ENCODE measurements around the gene MGP. TPM values are rescaled to one million over a fixed set of nuclear protein-coding genes. Genes with fewer than 3 reads are reported as not detected.

Gene MGP
- polyA plus RNA-seq, 1 of the 3 experiments (the other 2 are of a cell fraction) = 76.2 TPM

DNA sequence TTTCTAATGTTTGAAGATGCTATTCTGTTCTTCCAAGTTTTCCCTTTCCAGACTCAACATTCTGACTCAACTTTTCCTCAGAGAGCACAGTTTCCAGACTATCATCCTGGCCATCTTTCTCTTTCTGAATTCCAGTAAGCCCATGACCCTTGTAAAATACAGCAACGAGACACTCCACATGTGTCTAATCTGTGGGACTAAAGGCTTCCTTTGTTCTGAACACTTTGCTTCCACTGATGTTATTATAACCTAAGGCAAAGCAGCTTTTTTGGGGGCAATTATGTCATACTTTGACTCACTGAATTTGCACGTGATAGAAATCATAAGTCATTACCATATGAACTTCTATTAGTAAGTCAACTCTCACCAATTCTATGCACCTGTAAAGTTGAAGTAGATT, 36.0 kb downstream of the MGP start (continued):
- TF ChIP-seq RFX5 (IDR thresholded peaks at IDR 0.05; ENCODE audit: low read length) = no peak
- TF ChIP-seq FOXJ3 (CRISPR knock-in tag; IDR thresholded peaks at IDR 0.05) = no peak
- TF ChIP-seq GABPA (IDR thresholded peaks at IDR 0.05; ENCODE audit: low read depth) = no peak
- TF ChIP-seq SIN3A (IDR thresholded peaks at IDR 0.05; ENCODE audit: borderline replicate concordance, low read depth, low read length) = no peak
- no peak for TF ChIP-seq RAD21 (IDR thresholded peaks at IDR 0.05; ENCODE audit: low read length)
- TF ChIP-seq MXI1 (IDR thresholded peaks at IDR 0.05; ENCODE audit: low read depth, low read length) = no peak
- TF ChIP-seq TEAD4 (IDR thresholded peaks at IDR 0.05; ENCODE audit: borderline replicate concordance, insufficient read depth) = no peak

DNA sequence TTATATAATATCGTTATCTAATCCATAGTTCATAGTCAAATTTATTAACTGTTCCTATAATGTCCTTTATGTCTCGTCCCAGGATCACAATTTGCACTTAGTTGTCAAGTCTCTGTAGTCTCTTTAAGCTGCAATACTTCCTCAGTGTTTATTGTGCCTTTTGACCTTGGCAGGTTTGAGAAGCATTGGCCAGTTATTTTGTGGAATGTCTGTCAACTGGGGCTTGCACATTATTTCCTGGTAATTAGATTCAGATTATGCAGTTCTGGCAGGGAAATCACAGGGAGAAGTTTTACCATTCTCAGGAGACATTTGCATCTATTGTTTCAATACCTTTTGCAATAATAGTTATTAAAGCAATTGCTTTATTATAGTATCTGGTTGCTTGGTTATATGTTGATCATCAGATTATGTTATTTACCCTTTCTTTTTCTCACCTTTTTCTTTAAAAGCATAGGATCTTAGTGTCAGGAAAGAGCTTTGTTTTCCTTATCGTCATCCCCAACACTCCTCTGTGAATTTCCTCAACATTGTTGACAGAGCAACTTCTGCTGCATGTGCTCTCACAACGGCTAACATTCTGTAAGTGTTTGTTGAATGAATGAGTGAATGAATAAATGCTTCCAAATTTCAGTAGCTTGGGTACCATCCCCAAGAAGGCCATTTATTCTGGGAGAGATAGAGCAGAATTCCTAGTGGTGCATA, 38.6 kb downstream of the MGP start:
- no peak overlapping the region for H3K4me3 ChIP-seq (ENCODE audit: low read depth in 2 of 2, low read length in 1 of 2)
- DNase-seq = no peak
- no peaks in the 10 kb centered on the region for H3K79me2 ChIP-seq (ENCODE audit: insufficient read depth)

More for the DNA sequence above, 38.6 kb downstream of the MGP start:
- H4K20me1 ChIP-seq (ENCODE audit: insufficient read depth) = no peaks in the 10 kb centered on the region
- WGBS (ENCODE audit: low lambda C conversion rate) = 89% methylated on average over 4 of the region's 4 CpGs
- H3K4me2 ChIP-seq = no peak overlapping the region
- TF ChIP-seq NRF1 (IDR thresholded peaks at IDR 0.05; ENCODE audit: low read depth, low read length) = no peak
- TF ChIP-seq EZH2phosphoT487 (IDR thresholded peaks at IDR 0.05; ENCODE audit: borderline replicate concordance, low read depth) = no peak
- no peak for TF ChIP-seq TCF12 (IDR thresholded peaks at IDR 0.05)
- TF ChIP-seq, protein P1, sequence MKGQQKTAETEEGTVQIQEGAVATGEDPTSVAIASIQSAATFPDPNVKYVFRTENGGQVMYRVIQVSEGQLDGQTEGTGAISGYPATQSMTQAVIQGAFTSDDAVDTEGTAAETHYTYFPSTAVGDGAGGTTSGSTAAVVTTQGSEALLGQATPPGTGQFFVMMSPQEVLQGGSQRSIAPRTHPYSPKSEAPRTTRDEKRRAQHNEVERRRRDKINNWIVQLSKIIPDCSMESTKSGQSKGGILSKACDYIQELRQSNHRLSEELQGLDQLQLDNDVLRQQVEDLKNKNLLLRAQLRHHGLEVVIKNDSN (IDR thresholded peaks at IDR 0.05; ENCODE audit: borderline replicate concordance, low read depth) = no peak
- TF ChIP-seq YY1 (IDR thresholded peaks at IDR 0.05; ENCODE audit: low read depth) = no peak
- no peak for TF ChIP-seq JUND (IDR thresholded peaks at IDR 0.05)
- no peak for TF ChIP-seq CHD2 (IDR thresholded peaks at IDR 0.05; ENCODE audit: low read length, partially characterized antibody)
- no peak for TF ChIP-seq FOXM1 (IDR thresholded peaks at IDR 0.05; ENCODE audit: low read depth)
- TF ChIP-seq, protein P2, sequence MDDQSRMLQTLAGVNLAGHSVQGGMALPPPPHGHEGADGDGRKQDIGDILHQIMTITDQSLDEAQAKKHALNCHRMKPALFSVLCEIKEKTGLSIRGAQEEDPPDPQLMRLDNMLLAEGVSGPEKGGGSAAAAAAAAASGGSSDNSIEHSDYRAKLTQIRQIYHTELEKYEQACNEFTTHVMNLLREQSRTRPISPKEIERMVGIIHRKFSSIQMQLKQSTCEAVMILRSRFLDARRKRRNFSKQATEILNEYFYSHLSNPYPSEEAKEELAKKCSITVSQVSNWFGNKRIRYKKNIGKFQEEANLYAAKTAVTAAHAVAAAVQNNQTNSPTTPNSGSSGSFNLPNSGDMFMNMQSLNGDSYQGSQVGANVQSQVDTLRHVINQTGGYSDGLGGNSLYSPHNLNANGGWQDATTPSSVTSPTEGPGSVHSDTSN (IDR thresholded peaks at IDR 0.05) = no peak
- TF ChIP-seq EP300 (IDR thresholded peaks at IDR 0.05; ENCODE audit: borderline replicate concordance in 1 of 2, low read depth in 1 of 2, low read length in 1 of 2) = no peak
- TF ChIP-seq FOXJ3 (CRISPR knock-in tag; IDR thresholded peaks at IDR 0.05) = no peak
- no peak for TF ChIP-seq MEF2A (IDR thresholded peaks at IDR 0.05; ENCODE audit: borderline replicate concordance, low read depth)
- TF ChIP-seq GATA2 (CRISPR knock-in tag; IDR thresholded peaks at IDR 0.05) = no peak
- CTCF ChIA-PET = interaction anchor here (0.8 to 6.5 kb wide), 8 partner anchors 8 to 374 kb away, joined by 3 to 43 read pairs (median 4); partner anchors contain the start of gene RERG
- no peak overlapping the region for H3K27ac ChIP-seq (ENCODE audit: low read depth in 2 of 2, low read length in 1 of 2)
- peaks cover 3% of the 10 kb centered on the region for H3F3A ChIP-seq (replicated peaks; ENCODE audit: insufficient read depth)
- H3K27me3 ChIP-seq (ENCODE audit: insufficient read depth) = no peaks in the 10 kb centered on the region
- no peaks in the 10 kb centered on the region for H3K9me3 ChIP-seq
- H3K4me1 ChIP-seq (ENCODE audit: control insufficient read depth in 1 of 2, insufficient read depth in 2 of 2, low read depth in 1 of 2, low read length in 1 of 2) = peaks cover 11 to 14% of the 10 kb centered on the region in 2 experiments; a peak in 3 of 4 replicates
- POLR2A ChIA-PET = no interaction called here
- no peaks in the 10 kb centered on the region for H3K9me2 ChIP-seq
- H2AFZ ChIP-seq (ENCODE audit: low read depth) = no peak overlapping the region
- no peak overlapping the region for H3K9ac ChIP-seq
- H3K36me3 ChIP-seq (replicated peaks in 1 of 2; ENCODE audit: control insufficient read depth in 1 of 2, insufficient read depth in 2 of 2, low read length in 1 of 2) = no peaks in the 10 kb centered on the region

Data from SK-N-SH (cell line).